ENCODE data around the gene SLC10A7. TPM values are rescaled to one million over a fixed set of nuclear protein-coding genes. Genes with fewer than 3 reads are reported as not detected.

The SLC10A7 gene
- total RNA-seq, 1 experiment from 2014 or later = 15.9 TPM

- Mint-ChIP-seq H3K36me3 (ENCODE audit: insufficient read depth, unreplicated experiment) (no peaks in the 10 kb centered on the region), H3K9me3 (ENCODE audit: low read depth, unreplicated experiment) (no peaks in the 10 kb centered on the region), H3K27me3 (ENCODE audit: unreplicated experiment) (no peaks in the 10 kb centered on the region), H3K27ac (ENCODE audit: unreplicated experiment) (no peak overlapping the region), H3K4me3 (ENCODE audit: low read depth, unreplicated experiment) (no peak overlapping the region), H3K4me1 (ENCODE audit: low read depth, unreplicated experiment) (no peaks in the 10 kb centered on the region)
- TF ChIP-seq CTCF (IDR thresholded peaks at IDR 0.05; ENCODE audit: unreplicated experiment) = no peak
- DNase-seq = no peak
- intact Hi-C loops (cut with micrococcal nuclease; ENCODE audit: unreplicated experiment) = no loop called here
- BruUV-seq (replicated peaks) = no TSS peak
- CTCF ChIA-PET = no interaction called here
These were observed 65.1 kb downstream of the SLC10A7 start for GRCh38 chr4:146456681-146457080.

GRCh38 chr4:146453181-146453807 is 68.4 kb downstream of the SLC10A7 start:
- Mint-ChIP-seq H3K27me3 (ENCODE audit: unreplicated experiment) (no peaks in the 10 kb centered on the region), H3K4me3 (ENCODE audit: low read depth, unreplicated experiment) (no peak overlapping the region), H3K9me3 (ENCODE audit: low read depth, unreplicated experiment) (no peaks in the 10 kb centered on the region), H3K4me1 (ENCODE audit: low read depth, unreplicated experiment) (no peaks in the 10 kb centered on the region), H3K36me3 (ENCODE audit: insufficient read depth, unreplicated experiment) (no peaks in the 10 kb centered on the region), H3K27ac (ENCODE audit: unreplicated experiment) (no peak overlapping the region)
- BruUV-seq (replicated peaks) = no TSS peak
- no peak for DNase-seq
- intact Hi-C loops (cut with micrococcal nuclease; ENCODE audit: unreplicated experiment) = no loop called here
- TF ChIP-seq CTCF (IDR thresholded peaks at IDR 0.05; ENCODE audit: unreplicated experiment) = no peak
- CTCF ChIA-PET = no interaction called here

GRCh38 chr4:146450524-146450923 is 71.2 kb downstream of the SLC10A7 start:
- CTCF ChIA-PET = no interaction called here
- BruUV-seq (replicated peaks) = no TSS peak
- intact Hi-C loops (cut with micrococcal nuclease; ENCODE audit: unreplicated experiment) = no loop called here
- Mint-ChIP-seq H3K36me3 (ENCODE audit: insufficient read depth, unreplicated experiment) (peaks cover 5% of the 10 kb centered on the region), H3K9me3 (ENCODE audit: low read depth, unreplicated experiment) (no peaks in the 10 kb centered on the region), H3K27ac (ENCODE audit: unreplicated experiment) (no peak overlapping the region), H3K27me3 (ENCODE audit: unreplicated experiment) (no peaks in the 10 kb centered on the region), H3K4me1 (ENCODE audit: low read depth, unreplicated experiment) (no peaks in the 10 kb centered on the region), H3K4me3 (ENCODE audit: low read depth, unreplicated experiment) (no peak overlapping the region)
- TF ChIP-seq CTCF (IDR thresholded peaks at IDR 0.05; ENCODE audit: unreplicated experiment) = no peak
- DNase-seq = no peak

GRCh38 chr4:146446555-146446954 is 75.2 kb downstream of the SLC10A7 start:
- TF ChIP-seq CTCF (IDR thresholded peaks at IDR 0.05; ENCODE audit: unreplicated experiment) = no peak
- H3K4me1 Mint-ChIP-seq (ENCODE audit: low read depth, unreplicated experiment) = no peaks in the 10 kb centered on the region
- peaks cover 6% of the 10 kb centered on the region for H3K36me3 Mint-ChIP-seq (ENCODE audit: insufficient read depth, unreplicated experiment)
- no TSS peak for BruUV-seq (replicated peaks)
- no peak overlapping the region for H3K4me3 Mint-ChIP-seq (ENCODE audit: low read depth, unreplicated experiment)
- no peak overlapping the region for H3K27ac Mint-ChIP-seq (ENCODE audit: unreplicated experiment)
- H3K9me3 Mint-ChIP-seq (ENCODE audit: low read depth, unreplicated experiment) = no peaks in the 10 kb centered on the region
- CTCF ChIA-PET = interaction anchor here (0.7 kb wide), 1 partner anchor 16 kb away, joined by 3 read pairs; no protein-coding TSS in a partner anchor
- no peaks in the 10 kb centered on the region for H3K27me3 Mint-ChIP-seq (ENCODE audit: unreplicated experiment)
- intact Hi-C loops (cut with micrococcal nuclease; ENCODE audit: unreplicated experiment) = no loop called here
- DNase-seq = no peak
